ENCODE results near the gene RNF138.

- no peak for TF ChIP-seq CTCF (IDR thresholded peaks at IDR 0.05)
- no peak for TF ChIP-seq POLR2A (IDR thresholded peaks at IDR 0.05)
Measured at GRCh38 chr18:32057624-32058165, 34.0 kb upstream of the RNF138 start.
